HG02798 (cell line): ENCODE results near the gene MBTPS1.
A peak's percentile ranks its signal among the peaks of the same experiment; 100 is the strongest.

Experiments
- ATAC-seq: cut with Tn5 transposase; IDR thresholded peaks from one replicate; pipeline ENCODE4 v1.9.1; 2021; ENCODE audit warnings: mild to moderate bottlenecking; ENCODE audit not compliant: unreplicated experiment, poor library complexity

The MBTPS1 gene

GRCh38 chr16:84116720-84117493 is at the start of gene MBTPS1:
TSS of gene MBTPS1 (minus strand) at chr16:84116942. CDS start at chr16:84101783, 15,159 bp downstream.
- ATAC-seq: peak; percentile 94

GRCh38 chr16:84165746-84166145 is 49.0 kb upstream of the MBTPS1 start:
- ATAC-seq: no peak

- ATAC-seq: no peak
Measured at GRCh38 chr16:84161801-84162200, 45.1 kb upstream of the MBTPS1 start.

- no peak for ATAC-seq
Measured at GRCh38 chr16:84161037-84161436, 44.3 kb upstream of the MBTPS1 start.

GRCh38 chr16:84159800-84160199 is 43.1 kb upstream of the MBTPS1 start:
- ATAC-seq: no peak

- ATAC-seq: no peak
Measured at GRCh38 chr16:84159007-84159406, 42.3 kb upstream of the MBTPS1 start.

- no peak for ATAC-seq
Measured at GRCh38 chr16:84156342-84156784, 39.6 kb upstream of the MBTPS1 start.

- no peak for ATAC-seq
Measured at GRCh38 chr16:84155771-84156170, 39.0 kb upstream of the MBTPS1 start.

- no peak for ATAC-seq
Measured at GRCh38 chr16:84155226-84155625, 38.5 kb upstream of the MBTPS1 start.

GRCh38 chr16:84153660-84154214 is 37.0 kb upstream of the MBTPS1 start:
- ATAC-seq: no peak

GRCh38 chr16:84150926-84151325 is 34.2 kb upstream of the MBTPS1 start:
- ATAC-seq: no peak

- ATAC-seq: peak; percentile 89
Measured at GRCh38 chr16:84144859-84145639, 28.3 kb upstream of the MBTPS1 start, which contains the start of the genes DNAAF1 and HSDL1. TSS of gene DNAAF1 (plus strand) at chr16:84145308. CDS start at chr16:84145441, 133 bp downstream. TSS of gene HSDL1 (minus strand) at chr16:84145177. CDS start at chr16:84131321, 13,856 bp downstream.

- ATAC-seq: no peak
Measured at GRCh38 chr16:84144209-84144858, 27.6 kb upstream of the MBTPS1 start.

GRCh38 chr16:84143784-84144199 is 27.1 kb upstream of the MBTPS1 start:
- no peak for ATAC-seq

- no peak for ATAC-seq
Measured at GRCh38 chr16:84143081-84143480, 26.3 kb upstream of the MBTPS1 start.

- no peak for ATAC-seq
Measured at GRCh38 chr16:84141143-84141670, 24.5 kb upstream of the MBTPS1 start.

GRCh38 chr16:84139628-84140258 is 23.0 kb upstream of the MBTPS1 start:
- no peak for ATAC-seq

- ATAC-seq: peak; percentile 89
Measured at GRCh38 chr16:84138824-84139627, 22.3 kb upstream of the MBTPS1 start.

GRCh38 chr16:84138500-84138823 is 21.7 kb upstream of the MBTPS1 start:
- no peak for ATAC-seq
